ENCODE results near the gene NR4A1.

Gene NR4A1

DNA sequence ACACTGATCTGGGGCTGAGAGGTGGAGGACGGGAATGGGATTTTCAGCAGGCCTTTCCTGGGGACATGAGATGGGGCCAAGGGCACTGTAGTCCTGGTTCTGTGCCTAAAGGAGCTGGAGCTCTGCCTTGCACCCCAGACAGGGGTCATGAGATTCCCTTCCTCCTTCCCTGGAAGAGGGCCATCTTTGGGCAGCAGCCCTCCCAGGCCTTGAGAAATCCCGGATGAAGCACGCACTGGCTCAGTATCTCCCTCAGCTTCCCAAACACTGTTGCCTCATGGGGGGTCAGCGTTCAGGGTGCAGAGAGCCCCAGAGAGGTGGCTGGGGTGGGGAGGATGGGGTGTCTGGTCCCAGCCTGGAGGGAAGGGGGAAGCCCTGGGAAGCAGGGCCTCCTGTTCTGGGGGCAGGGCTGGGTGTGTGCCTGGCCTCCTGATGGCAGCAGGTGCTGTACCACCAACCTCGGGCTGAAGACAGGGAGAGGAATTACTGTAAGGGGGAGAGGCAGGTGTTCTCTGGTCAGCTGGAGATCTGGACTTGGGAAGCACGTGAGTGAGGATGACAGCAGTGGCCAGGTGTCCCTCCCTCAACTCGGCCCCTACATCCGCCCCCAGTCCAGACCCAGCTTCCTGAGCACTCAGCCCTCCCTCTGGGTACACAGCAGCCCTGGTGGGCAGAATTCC lies 8.4 kb upstream of the NR4A1 start:
- no peak for DNase-seq

DNA sequence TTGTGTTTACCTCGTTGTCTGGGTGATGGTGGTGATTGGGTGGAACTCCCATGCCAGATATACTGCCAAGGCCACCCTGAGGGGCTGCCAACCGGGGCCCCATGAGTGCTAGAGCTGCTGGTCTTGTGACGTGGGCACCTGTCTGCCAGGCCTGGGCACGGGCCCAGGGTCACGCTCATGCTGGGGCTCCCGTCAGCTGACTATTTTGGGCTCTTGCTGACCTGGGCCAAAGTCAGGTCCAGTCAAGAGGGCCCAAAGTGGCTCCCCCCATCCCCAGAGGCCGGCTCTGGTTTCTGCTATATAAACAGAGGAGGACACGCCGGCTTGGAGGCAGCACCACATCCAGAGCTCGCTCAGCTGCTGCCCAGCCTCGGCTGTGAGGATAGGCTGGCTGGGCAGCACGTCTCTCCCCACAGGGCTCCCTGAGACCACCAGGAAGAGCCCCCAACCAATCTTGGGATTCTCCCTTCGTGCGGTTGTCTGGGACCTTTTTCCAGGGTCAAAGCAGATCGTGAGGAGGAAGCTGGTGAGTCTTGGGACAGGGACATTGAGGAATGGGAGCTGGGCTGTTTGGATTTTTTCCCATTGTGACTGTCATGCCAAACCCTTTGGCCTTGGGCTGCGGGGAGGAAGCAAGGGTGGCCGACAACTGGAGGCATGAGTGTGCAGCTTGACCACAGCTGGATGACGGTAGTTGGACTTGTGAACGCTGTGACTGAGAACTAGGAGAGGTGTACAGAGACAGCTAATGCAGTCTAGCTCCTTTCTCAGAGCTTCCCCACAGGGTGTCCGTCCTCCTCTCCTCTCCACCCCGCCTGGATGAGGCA lies 7.6 kb upstream of the NR4A1 start:
- no peak for DNase-seq

DNA sequence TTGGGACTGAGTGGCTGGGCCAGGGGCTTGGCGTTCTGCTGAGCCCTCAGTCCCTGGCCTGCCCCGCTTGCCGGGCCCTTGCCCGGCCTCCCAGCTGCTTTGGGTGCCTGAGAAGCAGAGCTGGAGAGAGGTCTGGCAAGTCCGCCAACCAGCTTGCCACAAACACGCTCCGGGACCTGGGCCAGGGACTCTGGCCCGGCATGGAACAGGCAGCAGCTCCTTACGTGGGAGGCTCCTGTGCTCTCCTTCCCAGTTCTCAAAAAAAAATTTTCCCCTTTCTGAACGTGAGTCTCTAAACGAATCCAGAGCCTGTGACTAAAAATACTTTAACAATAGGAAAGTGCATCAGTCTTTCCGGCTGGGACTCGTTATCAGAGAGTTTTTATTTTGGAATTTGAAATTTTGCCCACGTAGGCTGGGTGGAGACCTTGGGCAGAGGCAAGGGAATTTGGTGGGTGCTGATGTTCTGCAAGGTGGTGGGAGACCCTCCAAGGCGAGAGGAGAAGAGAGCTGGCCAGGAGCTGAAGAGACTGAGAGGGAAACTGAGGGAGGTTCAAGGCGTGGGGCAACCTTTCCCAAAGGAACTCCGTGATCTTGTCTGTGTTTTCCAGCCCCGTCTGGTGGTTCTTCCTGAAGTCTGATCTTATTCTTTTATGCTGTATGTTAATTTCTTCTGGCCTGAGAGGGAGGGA lies 6.8 kb upstream of the NR4A1 start:
- DNase-seq, result no peak

DNA sequence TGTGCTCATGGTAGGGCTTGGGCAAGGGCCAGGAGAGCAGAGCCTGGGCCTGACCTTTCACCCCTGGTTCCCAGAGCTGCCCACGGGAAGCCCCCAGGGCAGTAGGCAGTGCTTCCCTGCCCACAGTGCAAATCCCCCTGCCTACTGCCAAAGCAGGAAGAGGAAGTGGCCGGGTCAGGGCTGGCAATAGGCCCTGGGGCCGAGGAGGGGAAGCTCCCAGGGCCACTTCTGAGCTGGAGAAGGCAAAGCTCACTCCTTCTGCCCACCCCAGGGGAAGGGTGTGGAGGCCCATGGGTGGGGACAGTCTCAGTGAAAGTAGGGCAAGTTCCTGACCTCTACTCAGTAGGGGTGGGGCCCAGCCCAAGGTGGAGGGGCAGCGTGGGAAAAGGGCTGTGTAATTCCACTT lies 5.4 kb upstream of the NR4A1 start:
- DNase-seq, result no peak

DNA sequence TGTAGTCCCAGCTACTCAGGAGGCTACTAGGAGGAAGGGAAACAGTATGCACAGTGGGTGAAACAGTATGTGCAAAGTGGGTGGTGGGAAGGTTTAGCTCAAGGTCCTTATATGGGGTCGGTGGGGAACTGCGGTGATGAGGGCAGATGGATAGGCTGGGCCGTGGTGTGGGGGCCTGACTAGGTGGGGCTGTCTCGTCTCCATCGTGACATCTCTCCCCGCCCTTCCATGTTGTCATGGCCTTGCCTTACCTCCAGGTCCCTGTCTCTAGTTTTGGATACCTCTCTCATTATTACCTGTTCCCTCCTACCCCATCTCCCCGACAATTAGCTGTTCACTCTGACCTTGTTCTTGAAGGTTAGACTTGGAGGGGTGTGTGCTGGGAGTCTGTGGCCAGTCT lies 4.4 kb upstream of the NR4A1 start:
- DNase-seq, result no peak

DNA sequence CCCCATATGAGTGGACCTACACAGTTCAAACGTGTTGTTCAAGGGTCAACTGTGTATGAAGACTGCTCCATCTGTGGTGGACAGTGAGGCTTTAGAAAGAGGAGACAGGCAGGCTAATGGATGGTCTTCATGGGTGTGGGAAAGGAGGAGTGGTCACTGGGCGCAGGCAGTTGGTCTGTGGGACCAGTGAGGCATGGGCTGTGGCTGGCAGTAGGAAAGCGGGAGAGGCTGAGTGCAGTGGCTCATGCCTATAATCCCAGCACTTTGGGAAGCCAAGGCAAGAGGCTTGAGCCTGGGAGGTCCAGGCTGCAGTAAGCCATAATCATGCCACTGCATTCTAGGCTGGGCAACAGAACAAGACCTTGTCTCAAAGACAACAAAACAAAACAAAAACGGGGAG lies 2.0 kb upstream of the NR4A1 start:
- DNase-seq, result no peak

DNA sequence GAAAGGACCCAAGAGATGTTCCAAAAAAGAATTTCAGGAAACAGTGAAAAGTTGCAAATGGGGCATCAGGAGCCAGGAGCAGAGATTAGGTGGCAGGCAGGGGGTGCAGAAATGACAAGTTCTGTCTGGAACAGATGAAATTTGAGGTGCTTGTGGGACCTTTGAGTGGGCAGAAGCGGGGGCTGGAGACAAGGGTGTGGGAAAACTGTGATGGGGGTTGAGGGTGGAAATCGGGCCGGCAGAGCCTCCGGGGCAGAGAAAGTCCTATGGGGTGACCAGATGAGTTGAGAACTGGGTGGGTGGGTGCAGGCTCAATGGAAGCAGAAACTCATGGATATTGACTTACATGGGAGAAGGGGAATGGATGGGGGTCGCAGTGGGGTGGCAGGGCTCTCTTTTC lies 1.6 kb upstream of the NR4A1 start:
- no peak for DNase-seq

DNA sequence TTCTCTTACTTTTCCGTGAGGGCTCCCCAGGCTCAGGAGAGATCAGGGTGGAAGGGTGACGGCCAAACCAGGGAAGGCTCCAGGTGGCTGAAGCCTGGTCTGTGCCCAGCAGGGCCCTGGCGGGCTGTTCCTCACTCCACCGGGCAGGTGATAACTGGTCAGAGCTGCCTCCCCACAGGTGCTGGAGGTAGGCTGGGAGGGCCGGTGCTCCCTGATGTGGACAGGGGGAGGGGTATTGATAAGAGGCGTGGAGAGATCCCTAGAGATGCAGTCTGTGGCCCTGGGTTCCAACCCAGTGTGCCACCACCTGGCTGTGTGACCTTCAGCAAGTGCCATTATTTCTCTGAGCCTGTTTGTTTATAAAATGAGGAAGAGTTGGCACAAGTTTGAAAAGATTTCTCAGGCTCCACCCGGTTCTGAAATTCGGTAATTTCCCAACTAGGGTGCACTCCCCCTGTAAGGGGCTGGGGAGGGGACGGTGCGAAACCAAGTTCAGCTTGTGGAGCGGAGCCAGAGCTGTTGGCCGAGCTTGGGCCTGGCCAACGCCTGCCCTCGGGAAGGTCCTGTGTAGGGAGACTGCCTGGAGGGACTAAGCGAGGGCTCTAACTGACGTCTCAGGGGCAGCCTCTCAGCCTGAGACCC lies 1.0 kb upstream of the NR4A1 start:
- no peak for DNase-seq

DNA sequence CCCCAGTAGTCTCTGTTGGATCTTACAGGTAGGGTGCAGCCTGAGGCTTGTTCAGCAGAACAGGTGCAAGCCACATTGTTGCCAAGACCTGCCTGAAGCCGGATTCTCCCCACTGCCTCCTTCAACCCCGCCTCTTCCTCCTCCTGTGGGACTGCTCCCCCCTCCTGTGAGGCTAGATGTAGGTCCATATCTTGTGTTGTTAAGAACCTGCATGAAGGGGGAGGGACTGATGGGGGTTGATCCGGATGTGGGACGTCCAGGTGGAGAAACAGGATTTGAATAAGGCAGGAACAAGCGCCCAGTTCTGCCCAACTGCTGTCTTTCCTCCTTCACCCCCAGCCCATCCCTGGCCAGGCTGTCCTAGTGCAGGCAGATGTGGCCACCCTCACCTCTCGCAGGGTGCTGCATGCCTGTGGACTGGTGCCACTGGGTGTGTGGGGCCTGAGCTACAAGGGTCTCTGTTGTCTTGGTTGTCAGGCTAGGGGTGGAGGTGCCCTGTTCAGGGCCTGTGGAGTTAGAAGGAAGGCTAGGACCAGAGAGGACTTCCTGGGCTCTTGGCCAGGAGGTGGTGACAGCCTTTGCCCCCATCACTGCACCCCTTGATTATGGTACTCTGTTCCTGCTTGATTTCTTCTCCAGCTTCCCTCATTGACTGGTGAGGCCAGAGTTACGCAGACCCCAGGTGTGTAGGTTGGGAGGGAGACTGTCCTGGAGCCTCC lies 1.4 kb downstream of the NR4A1 start:
- DNase-seq, result peak; percentile 24

DNA sequence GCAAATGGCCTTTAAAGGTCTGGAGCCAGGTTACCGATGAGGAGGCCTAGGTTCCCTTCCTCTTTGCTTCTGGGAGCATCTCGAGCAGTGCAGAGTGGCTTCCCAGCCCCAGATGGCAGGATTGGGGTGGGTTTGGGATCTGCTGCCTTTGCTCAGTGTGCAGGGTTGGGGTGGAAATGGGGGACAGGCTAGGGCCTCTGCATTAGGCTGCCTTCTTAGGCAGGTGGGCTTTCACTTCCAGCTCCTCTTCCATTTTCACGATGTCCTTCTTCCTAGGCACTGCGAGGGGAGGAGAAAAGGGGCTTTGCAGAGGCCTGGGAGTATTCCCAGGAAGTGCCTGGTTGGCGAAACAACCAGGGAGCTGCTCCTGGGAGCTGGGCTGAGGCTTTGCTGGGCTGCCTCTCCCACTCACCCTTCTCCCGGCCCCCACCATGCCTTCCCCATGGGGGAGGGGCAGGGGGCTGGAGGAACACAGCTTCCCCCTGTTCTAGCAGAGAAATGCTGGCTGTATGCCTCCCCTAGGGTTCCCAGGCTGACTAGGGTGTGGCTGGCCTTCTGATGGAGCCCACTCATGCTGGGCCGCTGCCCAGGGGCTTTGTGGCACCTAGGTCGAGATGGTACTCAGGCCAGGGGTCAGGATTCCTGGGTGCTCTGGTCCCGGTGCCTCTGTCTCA lies 2.4 kb downstream of the NR4A1 start:
- DNase-seq, result no peak

DNA sequence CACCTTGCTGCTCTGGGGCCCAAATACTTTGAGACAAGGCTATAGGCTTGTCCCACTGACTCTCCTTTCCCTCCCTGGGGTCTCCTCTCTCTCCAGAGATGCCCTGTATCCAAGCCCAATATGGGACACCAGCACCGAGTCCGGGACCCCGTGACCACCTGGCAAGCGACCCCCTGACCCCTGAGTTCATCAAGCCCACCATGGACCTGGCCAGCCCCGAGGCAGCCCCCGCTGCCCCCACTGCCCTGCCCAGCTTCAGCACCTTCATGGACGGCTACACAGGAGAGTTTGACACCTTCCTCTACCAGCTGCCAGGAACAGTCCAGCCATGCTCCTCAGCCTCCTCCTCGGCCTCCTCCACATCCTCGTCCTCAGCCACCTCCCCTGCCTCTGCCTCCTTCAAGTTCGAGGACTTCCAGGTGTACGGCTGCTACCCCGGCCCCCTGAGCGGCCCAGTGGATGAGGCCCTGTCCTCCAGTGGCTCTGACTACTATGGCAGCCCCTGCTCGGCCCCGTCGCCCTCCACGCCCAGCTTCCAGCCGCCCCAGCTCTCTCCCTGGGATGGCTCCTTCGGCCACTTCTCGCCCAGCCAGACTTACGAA lies 3.1 kb downstream of the NR4A1 start:
- no peak for DNase-seq

DNA sequence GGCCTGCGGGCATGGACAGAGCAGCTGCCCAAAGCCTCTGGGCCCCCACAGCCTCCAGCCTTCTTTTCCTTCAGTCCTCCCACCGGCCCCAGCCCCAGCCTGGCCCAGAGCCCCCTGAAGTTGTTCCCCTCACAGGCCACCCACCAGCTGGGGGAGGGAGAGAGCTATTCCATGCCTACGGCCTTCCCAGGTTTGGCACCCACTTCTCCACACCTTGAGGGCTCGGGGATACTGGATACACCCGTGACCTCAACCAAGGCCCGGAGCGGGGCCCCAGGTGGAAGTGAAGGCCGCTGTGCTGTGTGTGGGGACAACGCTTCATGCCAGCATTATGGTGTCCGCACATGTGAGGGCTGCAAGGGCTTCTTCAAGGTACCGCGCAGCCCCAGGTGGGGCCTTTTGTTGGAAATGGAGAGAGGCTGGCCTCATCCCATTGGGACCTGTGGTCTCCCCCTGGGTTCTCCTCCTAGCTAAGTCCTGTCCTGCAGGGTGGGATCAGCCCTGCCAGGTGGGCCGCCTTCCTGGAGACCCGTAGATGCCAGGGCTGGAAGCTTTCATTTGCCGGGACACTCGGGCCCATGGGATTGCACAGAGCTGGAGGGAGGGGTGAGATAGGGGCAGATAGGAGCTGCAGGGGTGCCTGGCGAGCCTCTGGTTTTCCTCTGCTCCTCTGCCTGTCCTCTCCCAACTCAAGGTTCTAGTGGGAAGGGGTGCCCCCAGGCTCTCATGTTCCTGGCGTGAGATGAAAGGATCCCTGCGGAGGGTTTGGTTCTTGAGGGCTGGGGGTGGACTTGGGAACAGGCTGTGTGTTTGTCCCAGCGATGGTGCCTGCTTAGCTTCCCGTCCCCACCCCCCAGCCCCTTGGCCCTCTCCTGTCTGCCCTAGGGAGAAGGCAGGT lies 3.8 kb downstream of the NR4A1 start:
- no peak for DNase-seq

DNA sequence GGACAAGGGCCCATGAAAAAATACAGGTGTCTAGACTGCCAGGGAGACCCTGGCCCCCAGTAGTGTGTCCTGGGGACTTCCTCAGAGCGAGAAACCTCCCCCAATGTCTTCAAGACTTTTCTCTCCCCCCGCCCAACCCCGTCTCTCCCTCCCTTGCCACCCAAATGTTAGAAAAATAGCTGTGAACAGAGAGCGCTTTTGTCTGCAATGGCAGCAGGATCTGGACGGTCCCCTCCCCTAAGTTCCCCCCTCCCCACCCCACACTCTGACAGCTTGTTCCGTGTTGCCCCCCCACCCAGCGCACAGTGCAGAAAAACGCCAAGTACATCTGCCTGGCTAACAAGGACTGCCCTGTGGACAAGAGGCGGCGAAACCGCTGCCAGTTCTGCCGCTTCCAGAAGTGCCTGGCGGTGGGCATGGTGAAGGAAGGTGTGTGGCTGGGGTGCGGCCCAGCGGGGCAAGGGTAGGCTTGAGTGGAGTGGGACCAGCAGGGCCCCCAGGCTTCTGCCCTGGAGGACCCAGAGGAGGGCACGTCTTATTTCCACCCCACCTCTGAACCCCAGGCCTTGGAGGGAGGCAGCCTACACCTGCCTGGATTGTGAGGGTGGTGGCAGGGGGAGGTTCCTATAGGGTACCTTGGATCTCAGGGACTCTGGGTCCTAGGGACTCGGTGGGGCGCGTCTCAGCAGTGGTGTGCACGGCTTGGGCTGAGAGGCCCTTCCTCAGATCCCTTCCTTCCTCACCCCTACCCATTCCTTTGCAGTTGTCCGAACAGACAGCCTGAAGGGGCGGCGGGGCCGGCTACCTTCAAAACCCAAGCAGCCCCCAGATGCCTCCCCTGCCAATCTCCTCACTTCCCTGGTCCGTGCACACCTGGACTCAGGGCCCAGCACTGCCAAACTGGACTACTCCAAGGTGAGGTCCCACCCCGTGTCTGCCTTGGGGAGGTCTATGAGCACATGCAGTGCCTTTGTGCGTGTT lies 4.8 kb downstream of the NR4A1 start:
- no peak for DNase-seq

DNA sequence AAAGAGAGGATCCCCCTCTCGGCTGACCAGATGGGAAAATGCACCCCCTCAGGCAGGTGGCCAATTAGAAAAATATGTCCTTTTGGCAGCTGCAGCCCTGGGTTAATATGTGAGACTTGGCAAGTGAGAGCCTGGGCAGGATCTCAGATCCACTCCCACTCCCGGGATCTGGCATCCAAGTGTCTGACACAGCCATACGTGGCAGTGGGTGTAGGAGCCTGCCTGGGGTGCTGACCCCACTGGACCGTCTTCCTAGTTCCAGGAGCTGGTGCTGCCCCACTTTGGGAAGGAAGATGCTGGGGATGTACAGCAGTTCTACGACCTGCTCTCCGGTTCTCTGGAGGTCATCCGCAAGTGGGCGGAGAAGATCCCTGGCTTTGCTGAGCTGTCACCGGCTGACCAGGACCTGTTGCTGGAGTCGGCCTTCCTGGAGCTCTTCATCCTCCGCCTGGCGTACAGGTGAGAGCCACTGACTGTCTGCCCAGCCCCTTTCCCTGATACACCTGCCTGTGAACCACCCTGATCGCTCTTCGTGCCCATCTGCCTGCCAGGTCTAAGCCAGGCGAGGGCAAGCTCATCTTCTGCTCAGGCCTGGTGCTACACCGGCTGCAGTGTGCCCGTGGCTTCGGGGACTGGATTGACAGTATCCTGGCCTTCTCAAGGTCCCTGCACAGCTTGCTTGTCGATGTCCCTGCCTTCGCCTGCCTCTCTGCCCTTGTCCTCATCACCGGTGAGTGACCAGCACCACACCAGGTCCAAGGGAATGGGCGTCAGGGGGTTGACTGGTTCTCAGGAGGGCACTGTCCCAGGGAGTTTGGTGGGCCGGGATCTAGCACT lies 5.8 kb downstream of the NR4A1 start:
- DNase-seq, result no peak

DNA sequence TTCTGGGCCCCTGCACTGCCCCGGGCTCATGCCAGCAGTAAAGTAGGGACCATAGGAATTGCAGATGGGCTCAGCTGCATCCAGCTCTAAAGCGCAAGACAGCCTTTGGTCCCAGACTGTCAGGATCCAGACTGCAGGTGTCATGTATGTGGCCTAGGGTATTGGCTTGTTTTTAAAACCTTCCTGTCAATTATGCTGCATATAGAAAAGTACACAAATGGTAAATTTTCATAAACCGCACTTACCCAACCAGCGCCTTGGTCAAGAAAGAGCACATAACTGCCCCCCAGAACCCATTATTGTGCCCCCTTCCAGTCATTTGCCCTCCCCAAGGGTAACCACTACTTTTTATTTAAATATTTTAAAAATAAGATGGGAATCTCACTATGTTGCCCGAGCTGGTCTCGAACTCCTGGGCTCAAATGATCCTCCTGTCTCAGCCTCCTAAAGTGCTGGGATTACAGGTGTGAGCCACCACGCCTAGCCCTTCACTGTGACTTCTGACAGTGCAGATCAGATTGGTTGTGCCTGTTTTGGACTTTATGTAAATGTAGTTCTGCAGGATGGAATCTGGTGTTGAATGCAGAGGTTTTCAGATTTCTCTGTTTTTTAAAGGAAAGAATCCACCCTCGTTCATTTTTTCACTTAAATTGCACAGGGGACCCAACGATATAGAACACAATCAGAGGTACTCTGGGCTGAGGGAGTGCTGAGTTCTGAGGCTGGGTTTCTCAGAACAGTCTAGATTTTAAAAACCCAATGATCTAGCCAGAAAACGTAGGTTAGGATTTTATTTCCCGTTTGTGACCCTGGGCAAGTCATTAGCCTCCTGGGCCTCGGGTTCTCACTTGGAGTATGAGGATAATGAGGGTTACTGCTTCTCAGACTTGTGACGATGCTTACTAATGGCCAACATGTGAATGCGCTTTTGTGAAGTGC lies 6.7 kb downstream of the NR4A1 start:
- no peak for DNase-seq

DNA sequence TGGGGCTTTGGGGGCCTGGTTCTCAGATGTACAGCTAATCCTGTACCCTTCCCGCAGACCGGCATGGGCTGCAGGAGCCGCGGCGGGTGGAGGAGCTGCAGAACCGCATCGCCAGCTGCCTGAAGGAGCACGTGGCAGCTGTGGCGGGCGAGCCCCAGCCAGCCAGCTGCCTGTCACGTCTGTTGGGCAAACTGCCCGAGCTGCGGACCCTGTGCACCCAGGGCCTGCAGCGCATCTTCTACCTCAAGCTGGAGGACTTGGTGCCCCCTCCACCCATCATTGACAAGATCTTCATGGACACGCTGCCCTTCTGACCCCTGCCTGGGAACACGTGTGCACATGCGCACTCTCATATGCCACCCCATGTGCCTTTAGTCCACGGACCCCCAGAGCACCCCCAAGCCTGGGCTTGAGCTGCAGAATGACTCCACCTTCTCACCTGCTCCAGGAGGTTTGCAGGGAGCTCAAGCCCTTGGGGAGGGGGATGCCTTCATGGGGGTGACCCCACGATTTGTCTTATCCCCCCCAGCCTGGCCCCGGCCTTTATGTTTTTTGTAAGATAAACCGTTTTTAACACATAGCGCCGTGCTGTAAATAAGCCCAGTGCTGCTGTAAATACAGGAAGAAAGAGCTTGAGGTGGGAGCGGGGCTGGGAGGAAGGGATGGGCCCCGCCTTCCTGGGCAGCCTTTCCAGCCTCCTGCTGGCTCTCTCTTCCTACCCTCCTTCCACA lies 7.6 kb downstream of the NR4A1 start:
- DNase-seq, result no peak
